Measurements from ENCODE around the gene NDUFV1.

The NDUFV1 gene

DNA sequence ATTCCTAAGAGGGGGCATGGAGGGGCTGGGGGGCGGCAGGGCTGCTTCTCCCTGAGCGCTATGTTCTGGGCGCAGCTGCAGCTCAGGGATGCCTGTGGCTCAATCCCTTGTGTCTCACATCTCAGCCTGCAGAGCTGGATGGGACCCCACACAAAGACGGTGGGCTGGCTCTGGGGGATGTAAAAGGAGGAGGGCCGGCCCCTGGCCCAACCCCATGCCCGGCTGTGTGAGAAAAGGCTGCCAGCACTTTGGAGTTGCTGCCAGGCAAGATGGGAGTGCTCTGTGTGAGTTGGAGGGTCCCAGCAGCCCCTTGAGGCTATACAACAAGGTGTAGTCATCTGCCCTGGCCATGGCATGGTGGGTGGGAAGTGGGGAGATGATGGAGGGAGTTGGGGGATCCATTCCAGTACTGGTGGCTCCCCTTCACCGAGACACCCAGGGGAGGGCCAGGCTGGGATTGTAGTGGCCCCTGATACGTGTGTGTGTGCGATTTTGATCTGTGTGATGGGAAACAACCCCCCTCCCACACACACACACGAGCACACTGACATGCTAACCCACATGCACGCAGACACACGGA lies 34.1 kb downstream of the NDUFV1 start:
- no peak for DNase-seq

DNA sequence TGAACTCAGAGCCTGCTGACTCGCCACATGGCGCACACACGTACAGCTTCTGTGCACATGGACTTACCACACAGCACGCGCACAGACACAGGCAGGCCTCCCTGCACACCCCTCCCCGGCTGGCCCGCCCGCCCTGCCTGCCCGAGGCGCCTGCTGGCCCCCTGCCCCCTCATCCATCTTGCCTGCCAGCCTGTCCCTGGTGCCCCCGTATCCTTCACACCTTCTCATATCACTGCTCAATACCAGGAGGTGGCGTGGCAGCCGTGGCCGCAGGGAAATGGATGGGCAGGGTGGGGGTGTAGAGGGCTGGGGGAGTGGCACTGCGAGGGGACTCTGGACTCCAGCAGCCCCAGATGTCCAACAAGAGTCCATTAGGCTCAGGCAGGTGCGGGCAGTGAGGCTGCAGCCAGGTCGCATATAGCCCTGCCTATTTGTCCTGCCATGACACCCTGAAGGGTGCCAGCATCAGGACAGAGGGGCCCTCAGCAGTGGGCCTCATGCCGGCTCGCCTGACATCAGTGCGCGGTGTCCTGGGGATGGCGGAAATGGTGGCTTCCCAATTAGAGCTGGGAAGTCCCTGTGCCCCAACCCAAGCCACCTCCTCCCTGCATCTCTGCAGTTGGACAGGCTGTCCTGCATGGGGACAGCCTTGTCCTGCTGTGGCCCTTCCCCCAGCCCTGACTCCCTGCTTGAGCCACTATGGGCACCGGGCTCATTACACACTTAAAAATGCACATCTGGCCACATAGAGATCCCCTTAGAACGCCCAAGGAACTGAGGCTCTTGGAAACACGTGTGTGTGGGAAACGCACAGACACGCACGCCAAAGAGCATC lies 34.8 kb downstream of the NDUFV1 start:
- DNase-seq: no peak

DNA sequence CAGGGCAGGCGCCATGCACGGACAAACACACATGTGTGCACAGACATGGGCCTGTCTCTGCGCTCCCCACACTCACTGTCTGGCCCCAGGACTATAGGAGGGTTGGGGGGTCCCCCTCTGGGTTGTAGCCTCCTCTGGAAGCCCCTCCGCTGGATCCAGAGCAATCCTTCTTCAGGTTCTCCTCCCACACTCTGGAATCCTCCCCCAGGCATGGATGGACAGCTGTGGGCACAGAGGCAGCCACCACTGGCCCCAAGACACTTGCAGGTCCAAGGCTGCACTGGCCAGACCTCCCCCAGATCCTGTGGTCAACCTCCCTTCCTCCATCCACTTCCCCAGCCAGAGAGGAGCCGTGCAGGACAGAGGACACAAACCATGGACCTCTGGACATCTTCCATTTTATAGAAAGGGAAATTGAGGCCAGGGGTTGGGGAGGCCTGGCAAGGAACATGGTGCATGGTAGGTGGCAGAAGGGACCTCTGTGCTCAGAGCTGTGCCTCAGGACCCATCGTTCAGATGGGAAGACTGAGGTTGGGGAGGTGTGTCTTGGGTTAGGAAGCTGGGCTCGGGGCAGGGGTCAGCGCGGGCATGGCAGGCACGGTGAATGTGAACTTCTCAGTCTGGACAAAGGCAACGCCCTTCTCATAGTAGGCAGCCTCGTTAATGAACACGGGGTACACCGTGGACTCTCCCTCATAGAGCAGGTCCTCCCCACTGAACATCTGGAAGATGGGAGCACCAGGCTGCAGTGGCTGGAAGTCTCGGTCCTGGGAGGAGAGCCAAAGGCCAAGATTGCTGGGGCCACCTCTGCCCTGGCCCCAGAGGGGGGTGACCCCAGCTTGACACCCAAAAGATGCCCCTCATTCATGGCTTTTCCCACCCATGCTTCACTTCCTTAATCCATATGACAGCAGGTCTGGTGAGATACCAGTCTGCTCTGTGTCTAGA lies 35.7 kb downstream of the NDUFV1 start:
- DNase-seq: no peak

DNA sequence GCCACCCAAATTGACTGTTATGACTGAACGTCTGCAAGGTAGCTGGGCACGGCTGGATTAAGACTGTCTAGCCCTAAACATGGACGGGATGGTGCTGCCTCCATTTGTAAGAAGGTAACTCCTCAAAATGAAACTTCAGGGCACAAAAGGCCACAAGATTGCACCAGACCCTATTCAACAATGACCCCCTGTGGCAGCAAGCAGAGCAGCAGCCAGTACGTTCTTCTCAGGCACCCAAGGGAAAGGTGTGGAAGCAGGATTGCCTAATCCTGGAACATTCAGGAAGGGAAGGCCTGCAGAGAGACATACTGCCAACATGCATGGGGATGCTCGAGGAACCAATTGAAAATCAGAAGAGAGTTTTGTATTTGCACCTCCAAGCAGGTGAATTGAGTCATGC lies 37.3 kb downstream of the NDUFV1 start:
- no peak for DNase-seq

DNA sequence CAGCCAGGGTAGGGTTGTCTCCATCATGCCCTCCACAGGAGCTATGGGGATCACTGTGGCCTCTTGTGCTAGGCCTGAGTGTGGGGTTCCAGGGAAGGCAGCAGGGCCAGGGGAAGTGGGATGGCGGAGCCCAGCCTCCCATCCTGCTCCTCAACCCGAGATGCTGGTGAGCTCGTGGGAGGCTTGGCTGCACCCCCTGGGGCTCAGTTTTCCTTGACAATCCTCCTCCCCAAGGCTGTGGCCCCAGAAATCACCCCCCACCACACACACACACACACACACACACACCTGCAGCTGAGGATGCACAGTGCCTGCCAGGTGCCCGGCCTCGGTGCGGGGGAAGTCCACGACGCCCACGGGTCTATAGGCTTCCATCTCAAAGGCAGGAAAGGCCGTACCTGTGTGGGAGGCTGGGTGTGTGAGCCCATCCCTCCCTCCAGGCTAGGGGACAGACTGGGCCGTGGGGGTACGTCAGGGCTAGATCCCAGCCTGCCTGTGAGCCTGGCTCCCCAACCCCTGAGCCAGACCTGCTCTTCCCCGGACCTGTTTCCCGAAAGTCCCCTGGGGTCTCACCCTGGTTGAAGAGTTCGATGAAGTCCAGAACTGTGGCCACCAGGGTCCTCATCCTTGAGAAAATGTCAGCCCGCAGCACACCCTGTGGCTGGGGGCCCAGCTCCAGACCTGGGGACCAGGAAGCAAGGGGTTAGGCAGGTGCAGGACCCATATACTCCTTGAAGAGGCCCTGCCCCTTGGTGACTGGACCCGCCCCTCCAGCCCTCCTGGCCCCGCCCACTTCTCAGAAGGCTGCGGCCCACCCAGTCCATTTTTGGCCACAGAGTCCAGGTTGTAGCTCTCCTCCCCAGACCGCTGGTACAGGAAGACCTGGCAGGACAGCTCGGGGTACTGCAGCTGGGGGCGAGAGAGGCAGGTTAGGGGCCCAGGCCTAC lies 38.0 kb downstream of the NDUFV1 start:
- no peak for DNase-seq

DNA sequence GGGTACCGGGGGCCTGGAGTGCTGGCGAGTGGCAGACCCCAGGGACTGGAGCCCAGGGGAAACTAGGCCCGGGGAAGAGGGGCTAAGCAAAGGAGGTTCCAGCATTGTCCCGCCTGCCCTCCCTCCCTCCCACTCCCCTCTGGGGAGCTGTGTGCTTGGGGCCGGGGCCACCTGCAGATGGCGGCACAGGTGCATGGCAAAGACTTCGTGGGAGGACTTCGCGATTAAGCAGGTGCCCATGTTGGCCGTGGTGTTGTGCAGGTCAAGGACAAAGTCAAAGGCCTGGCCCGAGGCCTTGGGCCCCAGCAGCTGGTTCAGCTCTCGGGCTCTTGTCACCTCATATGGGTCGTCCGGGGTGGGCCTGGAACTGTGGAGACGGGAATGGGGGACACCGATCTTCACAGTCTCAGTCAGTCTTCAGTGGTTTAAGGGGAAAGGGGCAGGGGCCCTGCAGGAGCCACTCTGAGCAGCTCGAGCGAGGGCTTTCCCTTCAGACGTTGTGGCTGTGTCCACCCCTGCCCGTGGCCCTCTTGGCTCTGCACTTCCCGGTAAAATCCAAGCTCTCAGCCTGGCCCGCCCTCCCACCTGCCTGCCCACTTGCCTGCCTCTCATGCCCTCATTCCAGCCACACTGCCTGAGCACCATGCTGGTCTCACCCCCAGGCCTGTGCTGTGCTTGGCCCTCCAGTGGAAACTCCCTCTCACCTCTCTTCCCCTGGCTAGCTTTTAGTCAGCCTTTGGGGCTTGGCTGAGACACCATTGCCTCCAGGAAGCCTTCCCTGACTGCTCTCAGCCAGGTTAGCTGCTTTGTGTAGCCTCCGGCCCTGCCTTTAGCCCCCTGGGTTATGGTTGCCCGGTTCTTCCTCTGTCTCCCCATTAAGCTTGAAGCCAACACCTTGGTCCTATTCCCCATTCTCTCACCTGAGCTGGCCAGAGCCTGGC lies 39.1 kb downstream of the NDUFV1 start:
- DNase-seq: no peak

DNA sequence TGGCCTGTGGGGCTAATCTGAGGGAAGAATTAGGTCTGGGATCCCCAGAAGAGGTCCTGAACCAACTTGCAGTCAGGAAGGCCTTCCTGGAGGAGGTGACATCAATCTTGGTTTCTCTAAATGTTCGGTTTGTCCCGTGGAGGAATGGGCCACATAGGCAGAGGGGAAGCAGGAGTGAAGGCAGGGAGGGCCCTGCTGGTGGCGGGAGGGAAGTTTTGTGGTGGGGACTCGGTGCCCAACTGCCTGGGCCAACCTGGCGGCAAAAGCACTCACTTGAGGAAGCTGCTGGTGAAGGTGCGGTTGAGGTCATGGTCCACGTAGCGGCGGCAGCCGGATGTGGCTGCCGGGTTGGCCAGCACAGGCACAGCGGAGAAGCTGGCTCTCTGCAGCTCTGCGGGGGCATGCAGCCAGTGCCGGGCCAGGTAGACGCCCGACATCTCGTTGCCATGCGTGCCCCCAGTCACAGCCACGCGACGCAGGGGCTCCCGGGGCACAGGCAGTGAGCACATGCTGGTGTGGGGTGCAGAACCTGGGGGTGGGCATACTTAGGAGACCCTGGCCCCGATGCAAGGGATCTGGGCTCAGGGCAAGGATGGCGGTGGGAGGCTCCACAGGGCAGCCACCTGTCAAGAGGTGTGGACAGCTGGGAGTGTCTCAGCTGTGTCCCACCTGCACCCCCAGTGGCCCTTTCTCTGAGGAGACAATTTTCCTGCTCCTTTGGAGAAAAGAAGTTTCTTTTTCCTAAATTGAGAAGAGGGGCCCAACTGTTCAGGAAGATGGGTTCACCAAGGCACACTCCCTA lies 40.0 kb downstream of the NDUFV1 start:
- DNase-seq: no peak

DNA sequence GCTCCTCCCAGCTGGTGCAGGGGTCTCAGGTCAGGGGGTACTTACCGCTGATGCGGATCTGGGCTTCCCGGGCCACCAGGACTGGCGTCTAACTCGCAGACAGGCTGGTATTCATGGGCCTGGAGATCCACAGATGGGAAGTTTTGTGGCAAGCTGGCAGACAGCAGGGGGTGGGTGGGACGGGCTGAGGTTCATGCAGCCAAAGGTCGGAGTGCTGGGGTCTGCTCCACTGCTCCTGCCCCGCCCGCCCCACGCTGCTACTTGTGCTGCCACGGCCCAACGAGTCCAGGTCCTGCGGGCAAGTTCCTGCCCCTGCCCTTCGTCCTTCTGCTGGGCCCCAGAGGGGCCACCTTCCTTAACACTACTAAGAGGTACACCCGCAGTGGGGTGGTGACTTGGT lies 40.7 kb downstream of the NDUFV1 start:
- DNase-seq: no peak

DNA sequence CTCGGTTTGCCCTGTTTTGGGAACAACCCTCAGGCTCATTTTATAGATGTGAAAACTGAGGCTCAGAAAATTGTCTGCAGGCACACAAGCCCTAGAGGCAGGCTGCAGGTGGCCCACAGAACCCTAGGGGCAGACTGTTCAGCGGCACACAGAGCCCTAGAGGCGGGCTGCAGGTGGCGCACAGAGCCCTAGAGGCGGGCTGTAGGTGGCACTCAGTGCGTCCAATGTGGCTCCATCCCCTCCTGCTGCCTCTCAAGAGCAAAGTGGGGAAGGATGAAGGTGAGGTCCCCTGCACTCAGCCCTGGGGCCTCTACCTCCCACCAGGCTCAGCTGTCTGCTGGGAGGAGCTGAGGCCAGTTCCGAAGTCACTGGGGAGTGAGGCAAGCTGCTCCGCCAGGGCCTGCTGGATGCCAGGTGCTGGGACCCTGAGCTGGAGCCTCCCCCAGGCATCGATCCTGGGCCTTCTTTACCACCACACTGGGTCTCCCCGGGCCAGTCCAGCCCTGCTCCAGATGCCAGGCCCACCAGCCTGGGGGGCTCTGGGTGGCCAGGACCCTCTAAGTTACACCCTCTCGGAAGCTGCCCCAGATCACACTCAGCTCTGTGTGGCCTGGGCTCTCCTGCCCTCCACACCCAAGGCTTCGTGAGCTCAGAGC lies 41.5 kb downstream of the NDUFV1 start:
- no peak for DNase-seq

DNA sequence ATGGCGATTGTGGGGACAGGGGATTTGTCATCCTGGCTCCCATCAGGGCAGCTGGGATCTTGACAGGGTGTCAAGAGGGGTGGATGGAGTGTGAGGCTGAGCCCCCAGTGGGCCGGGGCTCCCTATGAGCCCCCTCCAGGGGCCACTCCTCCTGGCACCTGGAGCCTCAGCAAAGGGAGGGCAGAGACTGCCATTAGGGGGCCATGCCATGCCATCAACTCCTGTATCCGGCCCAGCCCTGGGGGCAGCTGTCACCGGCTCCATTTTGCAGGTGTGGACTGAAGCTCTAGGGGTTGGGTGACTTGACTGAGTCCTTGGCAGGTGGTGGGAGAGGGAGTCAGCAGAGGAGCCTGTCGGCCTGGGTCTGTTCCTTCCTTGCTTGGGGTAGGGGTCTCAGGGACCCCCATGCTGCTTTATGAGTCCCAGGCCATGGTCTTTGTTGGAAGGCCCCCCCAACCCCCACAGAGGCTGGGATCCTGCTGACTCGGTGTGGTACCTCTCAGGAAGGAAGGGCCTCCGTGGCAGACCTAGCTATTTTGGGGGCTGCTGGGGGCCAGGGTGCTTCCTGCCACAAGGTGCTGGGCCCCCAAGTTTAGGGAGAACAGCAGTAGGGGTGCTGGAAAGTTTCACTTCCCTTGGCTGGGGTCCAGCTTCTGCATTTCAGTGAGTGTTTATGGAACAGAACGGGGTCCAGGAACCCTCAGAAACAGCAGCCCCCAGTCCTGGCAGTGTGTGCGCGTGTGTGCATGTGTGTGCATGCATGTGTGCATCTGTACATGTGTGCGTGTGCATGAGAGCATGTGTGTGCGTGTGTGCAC lies 42.3 kb downstream of the NDUFV1 start:
- DNase-seq: no peak

DNA sequence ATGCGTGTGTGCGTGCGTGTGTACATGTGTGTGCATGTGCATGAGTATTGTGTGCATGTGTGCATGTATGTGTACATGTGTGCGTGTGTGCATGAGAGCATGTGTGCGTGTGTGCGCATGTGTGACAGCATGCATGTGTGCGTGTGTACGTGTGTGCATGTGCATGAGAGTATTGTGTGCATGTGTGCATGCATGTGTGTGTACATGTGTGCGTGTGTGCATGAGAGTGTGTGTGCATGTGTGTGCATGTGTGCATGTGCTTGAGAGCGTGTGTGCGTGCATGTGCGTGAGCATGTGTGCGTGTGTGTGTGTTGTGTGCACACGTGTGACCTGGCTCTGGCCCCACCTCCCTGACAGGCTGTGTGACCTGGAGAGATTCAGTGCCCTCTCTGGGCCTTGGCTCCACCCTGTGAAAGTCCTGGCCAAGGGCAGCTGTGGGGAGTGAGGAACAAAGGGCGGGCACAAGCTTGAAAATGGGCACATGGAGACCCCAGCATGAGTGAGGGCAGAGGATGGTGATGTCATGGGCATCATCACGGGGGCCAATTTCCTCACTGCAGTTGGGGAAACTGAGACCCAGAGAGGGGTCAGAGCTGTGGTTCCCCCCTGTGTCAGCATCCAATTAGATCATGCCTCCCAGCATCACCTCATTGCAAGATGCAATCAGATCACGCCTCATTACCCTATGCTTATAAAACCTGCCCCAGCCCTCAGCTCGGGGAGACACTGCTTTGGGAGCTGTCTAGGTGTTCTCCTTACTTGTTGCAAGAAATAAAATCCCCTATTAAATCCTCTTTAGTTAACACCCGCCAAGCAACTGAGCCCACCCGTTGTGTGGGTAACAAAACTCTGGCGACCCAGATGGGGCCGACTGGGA lies 43.1 kb downstream of the NDUFV1 start:
- DNase-seq: no peak

DNA sequence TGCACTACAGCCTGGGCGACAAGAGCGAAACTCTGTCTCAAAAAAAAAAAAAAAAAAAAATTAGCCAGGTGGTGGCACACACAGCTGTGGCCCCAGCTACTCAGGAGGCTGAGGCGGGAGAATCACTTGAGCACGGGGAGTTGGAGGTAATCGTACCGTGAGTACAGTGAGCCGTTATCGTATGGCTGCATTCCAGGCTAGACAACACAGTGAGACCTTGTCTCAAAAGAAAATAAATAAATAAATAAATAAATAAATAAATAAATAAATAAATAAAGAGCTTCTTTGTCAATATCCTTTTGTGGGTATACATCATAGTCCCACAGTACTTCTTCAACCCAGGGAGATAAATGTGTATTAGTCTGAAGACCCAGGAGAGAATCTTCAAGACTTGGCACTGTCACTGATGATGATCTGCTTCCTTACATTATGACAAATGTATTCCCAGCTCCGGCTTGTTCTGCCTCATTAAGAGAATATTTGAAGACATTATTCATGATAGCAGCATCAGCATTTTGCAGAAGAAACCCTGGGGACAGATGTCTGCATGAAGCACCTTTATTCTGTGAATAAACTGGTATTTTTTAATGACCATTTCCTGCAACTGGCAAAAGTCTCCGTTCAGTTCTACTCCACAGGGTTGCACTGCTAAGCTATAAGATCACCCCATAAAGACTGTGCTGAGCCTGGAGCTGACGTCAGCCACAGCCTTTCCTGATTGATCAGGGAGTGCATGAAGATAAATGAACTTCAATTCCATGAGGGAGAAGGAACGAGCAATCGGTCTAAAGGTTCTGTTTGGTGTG lies 45.4 kb downstream of the NDUFV1 start:
- no peak for DNase-seq

DNA sequence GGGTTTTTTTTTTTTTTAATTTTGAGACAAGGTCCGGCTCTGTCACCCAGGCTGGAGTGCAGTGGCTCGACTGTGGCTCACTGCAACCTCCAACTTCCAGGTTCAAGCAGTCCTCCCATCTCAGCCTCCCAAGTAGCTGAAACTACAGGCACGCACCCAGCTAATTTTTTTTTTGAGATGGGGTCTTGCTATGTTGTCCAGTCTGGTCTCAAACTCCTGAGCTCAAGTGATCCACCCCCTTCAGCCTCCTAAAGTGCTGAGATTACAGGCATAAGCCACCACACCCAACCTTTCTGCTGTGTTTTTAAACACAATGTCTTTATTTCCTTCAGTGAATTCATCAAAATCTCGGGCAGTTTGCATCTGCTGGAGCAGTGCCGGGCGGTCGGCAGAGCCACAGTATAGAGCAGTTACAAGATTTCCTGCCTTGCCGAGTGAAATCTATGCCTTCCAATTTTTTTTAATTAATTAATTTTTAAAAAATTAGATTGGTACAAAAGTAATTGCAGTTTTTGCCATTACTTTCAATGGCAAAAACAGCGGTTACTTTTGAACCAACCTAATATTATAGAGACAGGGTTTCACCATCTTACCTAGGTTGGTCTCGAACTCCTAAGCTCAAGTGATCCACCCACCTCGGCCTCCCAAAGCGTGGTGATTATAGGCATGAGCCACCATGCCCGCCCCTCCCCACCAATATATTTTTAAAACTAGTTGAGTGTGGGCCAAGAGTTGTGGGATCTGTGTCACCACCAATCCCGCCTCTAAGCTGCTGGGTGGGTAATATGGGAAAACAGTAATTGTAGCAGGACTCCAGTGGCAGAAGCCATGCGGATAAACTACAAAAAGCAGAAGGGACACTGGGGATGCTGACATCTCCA lies 46.5 kb downstream of the NDUFV1 start:
- DNase-seq: no peak

DNA sequence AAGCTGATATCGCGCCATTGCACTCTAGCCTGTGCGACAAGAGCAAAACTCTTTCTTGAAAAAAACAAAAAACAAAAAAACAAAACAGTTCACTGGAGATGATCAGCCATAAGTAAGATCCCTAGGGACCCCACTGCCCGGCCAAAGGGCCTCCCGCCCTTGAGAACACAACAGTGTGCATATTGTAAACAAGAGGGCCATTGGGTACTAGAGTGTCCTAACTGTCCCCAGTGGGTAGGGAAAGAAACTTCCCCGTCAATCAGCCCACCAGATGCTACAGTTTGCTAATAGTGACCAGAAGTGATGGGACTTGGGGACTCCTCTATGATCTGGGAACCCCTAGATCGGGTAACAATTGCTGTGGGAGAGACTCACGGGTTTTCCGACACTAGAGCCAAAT lies 47.5 kb downstream of the NDUFV1 start:
- no peak for DNase-seq

DNA sequence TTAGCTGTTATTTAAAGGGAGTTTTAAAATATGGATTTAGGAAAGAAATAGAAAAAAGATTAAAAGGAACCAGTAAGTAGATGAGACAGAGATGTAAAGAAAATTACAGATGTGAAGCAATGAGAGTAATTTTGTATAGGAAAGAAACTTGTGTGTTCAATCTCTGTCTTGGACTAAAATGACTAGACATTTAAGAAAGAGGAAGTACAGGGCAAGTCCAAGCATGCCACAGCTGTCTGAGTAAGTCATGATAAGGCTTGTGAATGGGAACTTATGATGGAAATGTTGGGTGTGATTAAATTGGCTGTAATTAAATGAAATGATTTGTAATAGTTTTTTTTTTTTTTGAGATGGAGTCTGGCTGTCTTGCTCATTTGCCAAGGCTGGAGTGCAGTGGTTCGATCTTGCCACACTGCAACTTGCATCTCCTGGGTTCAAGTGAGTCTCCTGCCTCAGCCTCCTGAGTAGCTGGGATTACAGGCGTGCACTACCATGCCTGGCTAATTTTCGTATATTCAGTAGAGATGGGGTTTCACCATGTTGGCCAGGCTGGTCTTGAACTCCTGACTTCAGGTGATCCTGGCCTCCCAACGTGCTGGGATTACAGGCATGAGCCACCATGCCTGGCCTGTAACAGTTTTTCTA lies 49.7 kb downstream of the NDUFV1 start:
- DNase-seq: no peak

All from DMS 273 treated with DMSO at 0.1 percent for 48 hours (cell line).